ENCODE results near the gene SLC6A3.
"Not testable (repeated sequence)": the region's sequence is repeated elsewhere in the genome, so short reads cannot be mapped to it uniquely, and the experiment has no call there.

The SLC6A3 gene

DNA sequence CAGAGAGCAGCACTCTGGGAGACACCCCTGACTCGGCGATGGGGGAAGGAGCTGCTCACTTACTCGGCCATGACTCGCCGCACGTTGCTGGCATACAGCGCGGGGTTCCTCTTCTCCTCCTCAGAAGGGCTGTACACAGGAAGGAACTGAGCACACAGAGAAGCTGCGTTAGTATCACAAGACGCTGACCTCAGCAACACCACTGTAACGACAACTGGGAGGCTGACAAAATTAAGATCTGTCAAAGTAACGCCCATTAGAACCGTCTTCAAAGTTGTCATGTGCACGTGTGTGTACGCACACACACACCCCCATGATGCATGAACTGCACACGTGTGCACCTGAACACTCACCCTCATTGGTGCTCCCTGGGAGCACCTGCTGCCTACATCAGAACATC lies 32.1 kb upstream of the SLC6A3 start:
- no peak for DNase-seq (ENCODE audit: low spot score)

DNA sequence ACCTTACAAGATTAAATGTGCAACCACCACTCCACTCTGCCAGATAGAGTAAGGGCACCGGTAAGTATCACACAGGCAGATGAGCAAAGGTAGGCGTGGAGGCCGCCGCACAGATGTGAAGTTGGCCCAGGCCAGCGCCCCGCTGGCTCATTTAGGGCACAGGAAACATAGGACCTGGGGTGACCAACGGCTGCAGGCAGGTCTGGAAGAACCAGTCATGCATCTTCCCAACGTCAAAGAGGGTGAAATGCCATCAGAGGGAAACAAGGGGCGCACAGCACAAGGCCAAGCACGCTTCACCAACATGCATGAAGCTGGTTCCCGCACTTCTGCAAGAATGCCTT lies 31.7 kb upstream of the SLC6A3 start:
- DNase-seq (ENCODE audit: low spot score), result no peak

- DNase-seq (ENCODE audit: low spot score), result no peak
These were observed 31.1 kb upstream of the SLC6A3 start for GRCh38 chr5:1476181-1476966.

DNA sequence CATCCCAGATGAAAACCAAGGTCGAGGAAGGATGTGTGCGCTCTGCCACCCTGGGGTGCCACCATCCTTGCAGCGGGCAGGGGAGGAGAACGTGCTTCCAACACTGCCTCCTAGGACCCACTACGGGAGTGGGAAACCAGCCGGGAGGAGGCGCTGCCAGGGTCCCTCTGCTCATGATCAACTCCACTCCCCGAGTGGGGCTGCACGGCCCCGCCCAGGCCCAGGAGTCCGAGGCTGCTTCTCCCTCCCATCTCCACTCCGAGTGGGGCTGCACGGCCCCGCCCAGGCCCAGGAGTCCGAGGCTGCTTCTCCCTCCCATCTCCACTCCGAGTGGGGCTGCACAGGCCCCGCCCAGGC lies 30.3 kb upstream of the SLC6A3 start:
- not testable (repeated sequence) for DNase-seq (ENCODE audit: low spot score)

DNA sequence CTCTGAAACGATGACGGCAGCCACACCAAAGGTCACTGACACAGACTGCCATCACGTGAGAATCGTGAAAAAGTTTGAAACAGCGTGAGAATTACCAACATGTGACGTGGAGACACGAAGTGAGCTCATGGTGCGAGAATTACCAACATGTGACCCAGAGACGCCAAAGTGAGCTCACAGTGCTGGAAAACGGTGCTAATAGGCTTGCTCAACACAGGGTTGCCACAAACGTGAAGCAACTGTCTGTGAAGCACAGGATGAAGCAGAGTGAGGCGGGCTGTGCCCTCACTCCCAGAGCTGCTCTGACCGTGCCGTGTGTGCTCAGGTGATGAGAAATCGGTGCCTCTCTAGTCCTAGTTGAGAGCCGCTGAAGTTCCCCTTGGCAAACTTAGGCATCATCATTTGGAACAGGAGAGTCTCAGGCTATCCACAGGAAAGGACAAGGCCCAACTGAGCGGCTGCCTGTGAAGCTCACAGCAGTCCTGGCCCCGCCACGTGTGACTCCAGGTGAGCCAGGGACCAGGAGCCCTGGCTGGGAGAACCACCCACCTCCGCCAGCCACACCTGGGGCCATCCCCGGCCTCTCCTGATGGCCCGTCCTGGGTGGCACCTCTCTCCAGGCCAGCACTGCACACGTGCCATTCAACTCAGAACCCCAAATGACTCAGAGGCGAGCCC lies 29.8 kb upstream of the SLC6A3 start:
- DNase-seq (ENCODE audit: low spot score), result no peak

- DNase-seq (ENCODE audit: low spot score), result no peak
These were observed 29.1 kb upstream of the SLC6A3 start for GRCh38 chr5:1474183-1474839.

DNA sequence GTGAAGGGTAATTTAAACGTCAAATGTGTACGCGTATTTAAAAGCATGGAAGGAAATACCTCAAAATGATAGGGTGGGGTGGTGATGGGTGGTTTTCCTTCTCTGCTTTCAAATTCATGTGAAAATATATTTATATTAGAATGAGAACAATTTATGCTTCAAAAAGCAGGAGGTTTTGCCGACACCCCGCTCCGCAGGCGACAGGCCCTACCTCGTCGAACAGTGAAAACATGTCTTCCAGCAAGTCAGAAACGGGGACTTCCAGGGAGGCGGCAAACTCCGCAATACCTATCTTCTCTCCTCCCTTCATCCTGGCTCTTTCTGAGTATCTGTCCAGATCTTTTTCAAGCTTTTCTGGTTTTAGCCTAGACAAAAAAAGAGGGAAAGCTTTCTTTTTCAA lies 28.5 kb upstream of the SLC6A3 start:
- no peak for DNase-seq (ENCODE audit: low spot score)

DNA sequence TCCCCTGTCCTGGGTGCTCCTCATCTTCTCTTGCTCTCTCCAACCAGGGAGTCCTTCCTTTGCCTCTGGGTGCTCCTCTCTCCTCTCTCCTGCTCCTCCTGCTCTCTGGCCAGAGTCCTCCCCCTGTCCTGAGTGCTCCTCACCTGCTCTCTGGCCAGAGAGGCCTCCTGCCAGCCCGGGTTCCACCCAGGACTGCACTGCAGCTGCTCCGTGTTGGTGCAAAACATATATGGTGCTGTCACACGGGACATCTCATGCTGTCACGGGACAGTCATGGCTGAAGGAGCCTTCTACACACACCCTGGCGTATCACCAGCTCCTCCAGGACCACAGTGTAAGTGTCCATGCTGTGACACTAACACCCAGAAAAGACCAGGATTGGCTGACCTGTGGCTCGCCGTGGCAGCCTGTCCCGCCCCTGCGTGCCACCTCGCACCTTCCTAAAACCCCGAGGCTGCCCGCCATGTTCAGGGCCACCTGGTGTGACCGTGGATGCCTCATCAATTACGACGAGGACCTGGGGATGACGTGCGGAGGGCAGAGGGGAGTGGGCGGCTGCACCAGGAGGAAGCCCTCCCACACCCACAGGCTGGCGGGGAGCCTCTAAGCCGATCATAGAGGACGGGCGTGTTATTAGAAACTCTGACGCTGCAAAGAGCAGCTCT lies 27.9 kb upstream of the SLC6A3 start:
- no peak for DNase-seq (ENCODE audit: low spot score)

DNA sequence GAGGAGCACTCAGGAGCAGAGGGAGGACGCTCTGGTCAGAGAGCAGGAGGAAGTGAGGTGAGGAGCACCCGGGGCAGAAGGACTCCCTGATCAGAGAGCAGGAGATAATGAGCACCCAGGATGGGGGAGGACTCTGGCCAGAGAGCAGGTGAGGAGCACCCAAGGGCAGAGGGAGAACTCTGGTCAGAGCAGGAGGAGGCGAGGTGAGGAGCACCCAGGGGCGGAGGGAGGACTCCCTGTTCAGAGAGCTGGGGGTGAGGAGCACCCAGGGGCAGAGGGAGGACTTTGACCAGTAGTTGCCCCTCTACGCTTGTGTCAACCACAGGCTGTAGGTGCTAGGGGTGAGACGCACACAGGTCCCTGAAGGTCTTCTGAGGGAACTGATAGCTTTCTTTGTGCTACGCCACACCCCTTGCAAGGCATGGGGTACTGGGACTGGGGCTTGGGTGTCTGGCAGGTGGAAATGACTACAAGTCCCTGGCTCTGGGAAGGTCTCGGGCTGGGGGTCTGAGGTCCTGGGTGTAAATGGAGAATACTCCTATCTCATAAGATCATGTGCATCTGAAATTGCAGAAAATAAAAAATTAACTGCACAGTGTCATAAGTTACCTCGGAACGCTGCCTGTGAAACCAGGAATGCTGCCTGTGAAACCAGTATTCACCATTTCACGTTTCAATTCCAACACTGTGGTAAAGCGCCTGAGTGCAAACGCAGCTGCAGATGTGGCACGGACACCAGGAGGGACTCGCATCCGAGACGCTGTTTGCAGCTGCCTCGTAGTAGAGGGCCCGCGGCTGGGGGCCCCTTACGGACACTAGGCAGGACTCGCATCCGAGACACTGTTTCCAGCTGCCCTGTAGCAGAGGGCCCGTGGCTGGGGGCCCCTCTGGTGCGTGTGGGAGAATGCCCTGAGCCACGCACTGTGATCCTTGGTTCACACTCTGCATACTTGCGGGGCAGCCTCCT lies 27.0 kb upstream of the SLC6A3 start:
- DNase-seq (ENCODE audit: low spot score), result no peak

DNA sequence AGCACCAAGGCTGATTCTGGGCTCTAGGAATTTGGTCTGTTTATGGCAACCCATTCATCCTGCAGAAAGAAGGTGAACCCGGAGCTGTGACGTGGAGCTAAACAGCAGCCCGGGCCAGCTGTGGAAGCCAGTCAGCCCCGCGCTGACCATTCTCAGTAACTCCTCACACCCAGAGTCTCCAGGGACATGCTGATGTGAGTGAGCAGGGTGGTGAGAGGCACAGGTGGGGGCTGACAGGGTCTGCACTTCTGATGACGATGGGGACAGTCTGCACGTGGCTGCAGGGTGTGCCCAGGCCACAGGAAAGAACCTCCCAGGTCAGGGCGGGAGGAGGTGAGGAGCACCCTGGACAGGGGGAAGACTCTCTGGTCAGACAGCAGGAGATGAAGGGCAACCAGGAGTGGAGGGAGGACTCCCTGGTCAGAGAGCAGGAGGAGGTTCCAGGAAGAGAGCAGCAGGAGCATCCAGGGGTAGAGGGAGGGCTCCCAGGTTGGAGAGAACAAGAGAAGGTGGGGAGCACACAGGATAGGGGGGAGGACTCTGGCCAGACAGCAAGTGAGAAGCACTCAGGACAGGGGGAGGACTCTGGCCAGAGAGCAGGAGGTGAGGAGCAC lies 26.1 kb upstream of the SLC6A3 start:
- no peak for DNase-seq (ENCODE audit: low spot score)

- no peak for DNase-seq (ENCODE audit: low spot score)
These were observed 25.5 kb upstream of the SLC6A3 start for GRCh38 chr5:1470762-1471211.

- DNase-seq (ENCODE audit: low spot score), result no peak
These were observed 23.6 kb upstream of the SLC6A3 start for GRCh38 chr5:1468629-1469527.

DNA sequence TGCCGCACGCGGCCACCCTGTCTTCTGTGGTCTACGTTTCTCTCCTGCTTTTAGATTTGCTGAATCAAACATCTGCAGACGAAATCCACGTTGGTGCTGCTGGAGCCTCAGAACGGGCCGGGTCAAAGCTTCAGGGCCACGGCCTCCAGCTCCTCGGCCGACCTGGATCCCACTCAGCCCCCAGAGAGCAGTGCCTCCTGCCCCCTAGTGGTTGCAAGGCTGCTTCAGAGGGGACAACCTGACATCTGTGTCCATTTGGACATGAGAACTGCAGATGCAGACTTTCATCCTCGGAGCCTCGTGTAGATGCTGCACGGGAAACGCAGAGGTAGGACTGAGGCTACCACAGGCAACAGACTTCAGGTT lies 23.0 kb upstream of the SLC6A3 start:
- no peak for DNase-seq (ENCODE audit: low spot score)

DNA sequence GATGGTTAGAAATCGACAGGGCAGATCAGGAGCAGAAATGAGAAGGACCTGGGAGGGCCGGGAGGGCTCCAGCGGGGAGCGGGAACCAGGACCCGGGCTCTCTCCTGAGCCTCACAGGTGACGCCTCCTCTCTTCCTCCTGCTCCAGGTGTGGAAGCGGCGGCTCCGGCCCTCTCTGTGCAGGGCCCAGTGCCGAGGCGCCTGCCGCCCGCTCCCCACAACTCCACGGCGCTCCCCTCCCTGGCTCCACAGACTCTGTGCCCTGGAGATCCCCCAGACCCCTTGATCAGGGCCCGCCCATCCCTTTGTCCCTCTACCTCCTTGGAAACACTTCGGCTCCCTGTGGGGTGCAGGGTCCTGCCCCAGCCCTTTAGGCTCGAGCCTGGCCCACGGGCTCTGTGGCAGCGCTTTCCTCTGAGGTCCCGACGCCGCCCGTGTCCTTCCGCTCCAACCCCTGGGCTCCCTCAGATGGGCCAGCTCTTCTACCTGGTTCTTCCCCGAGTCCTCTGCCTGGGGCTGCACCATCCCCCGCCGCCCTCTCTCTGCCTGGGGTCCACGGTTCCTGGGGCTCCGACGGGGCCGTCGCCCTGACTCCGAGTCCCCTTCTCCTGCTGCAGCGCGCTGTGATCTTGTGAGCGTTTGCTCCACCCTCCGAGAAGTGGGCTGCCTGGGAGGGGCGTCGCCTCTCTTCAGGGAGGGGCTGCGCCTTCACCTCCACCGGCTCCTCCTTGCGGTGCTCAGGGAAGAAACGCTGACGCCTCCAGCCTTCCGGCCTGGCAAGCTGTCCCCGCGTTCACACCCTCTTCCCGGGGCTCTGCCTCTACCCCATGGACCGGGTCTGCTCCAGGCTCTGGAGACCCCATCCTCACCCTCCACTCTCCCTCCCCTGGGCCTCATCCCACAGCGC lies 22.4 kb upstream of the SLC6A3 start:
- DNase-seq (ENCODE audit: low spot score), result no peak

DNA sequence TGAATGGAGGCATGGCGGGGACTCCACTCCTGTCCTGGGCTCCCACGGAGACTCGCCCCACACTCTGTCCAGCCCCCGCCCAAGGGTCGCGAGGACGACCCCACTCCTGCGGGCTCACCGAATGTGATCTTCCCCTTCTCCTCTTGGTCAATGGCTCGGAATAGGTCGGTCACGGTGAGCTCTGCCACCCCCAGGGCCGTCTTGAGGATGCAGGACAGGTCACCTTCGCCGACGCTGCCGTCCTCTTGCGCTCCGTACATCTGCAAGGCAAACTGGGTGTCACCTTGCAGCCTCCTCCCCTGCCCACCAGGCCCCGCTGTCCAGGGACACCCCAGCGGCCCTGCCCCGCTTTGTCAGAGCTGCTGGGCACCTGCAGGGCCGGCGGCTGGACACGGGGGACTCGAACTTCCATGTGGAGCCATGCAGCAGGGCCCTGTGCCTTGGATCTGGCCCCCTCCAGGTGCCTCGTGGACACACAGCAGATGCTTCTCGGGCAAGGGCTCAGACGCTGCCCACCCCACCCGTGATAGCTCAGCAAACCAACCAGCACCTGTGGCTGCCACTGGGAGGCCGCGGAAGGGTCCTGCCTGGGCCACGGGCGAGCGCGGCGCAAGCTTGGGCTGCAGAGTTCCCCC lies 21.5 kb upstream of the SLC6A3 start:
- DNase-seq (ENCODE audit: low spot score), result no peak

DNA sequence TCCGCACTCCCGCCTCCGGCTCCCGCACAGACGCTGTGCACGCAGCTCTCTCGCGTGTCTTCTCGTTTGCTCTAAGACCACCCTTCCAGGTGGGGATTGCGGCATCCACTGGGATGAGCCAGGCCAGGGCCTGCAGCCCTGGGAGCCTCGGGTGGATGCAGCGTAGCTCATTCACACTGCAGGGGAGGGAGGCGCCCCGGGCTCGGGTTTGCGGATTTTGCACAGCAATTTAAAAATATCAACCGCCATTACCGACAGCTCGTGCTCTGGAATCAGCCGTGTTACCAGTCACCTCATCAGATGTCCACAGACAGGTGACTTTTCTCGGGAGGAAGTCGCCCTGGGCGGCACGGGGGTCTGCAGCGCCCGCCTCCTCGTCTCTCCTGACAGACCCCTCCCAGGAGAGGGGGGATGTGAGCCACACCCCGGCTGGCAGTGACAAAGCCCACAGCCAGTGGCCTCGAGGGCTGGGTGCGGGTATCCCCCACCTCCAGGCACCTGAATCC lies 20.8 kb upstream of the SLC6A3 start:
- DNase-seq (ENCODE audit: low spot score), result no peak

GRCh38 chr5:1465117-1465516 lies 19.9 kb upstream of the SLC6A3 start:
- no peak for DNase-seq (ENCODE audit: low spot score)

DNA sequence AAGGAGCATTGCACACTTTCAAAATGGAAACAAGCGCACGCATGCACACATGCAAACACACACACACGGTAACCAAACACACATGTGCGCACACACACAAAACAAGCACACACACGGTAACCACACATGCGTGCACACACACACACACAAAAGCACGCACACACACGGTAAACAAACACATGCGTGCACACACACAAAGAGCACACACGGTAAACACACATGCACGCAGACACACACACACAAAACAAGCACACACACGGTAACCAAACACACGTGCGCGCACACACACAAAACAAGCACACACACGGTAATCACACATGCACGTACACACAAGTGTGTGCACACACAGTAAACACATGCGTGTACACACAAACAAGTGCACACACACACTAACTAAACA lies 19.3 kb upstream of the SLC6A3 start:
- no peak for DNase-seq (ENCODE audit: low spot score)

DNA sequence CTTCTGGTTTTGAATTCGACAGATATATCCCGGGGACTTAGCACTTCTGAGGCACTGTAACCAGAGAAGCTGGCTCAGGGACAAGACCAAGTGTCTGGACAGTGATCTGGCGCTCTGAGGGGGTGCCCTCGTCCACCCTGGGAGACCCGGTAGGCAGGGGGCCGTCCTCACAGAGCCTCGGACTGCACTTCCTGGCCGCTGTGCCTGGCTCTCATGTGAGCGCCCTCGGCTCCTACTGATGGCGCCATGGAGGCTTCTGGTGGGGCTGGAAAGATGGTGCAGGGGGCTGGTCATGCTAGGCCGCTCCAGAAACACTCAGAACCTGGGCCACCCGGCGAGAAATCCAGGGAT lies 18.8 kb upstream of the SLC6A3 start:
- no peak for DNase-seq (ENCODE audit: low spot score)

Measured in germinal center (tissue), 1 donor.